ENCODE measurements around the gene FILIP1L. TPM values are rescaled to one million over a fixed set of nuclear protein-coding genes. Genes with fewer than 3 reads are reported as not detected.

FILIP1L gene
- total RNA-seq, 1 donor from 2014 or later: 19.1 TPM

GRCh38 chr3:100024520-100025303 lies 89.6 kb downstream of the FILIP1L start:
- DNase-seq (ENCODE audit: low spot score): no peak
- H3K4me3 Mint-ChIP-seq (ENCODE audit: unreplicated experiment): no peak overlapping the region
- no peaks in the 10 kb centered on the region for H3K27me3 Mint-ChIP-seq (ENCODE audit: unreplicated experiment)
- H3K9me3 Mint-ChIP-seq (ENCODE audit: unreplicated experiment): no peaks in the 10 kb centered on the region
- H3K4me1 Mint-ChIP-seq (ENCODE audit: unreplicated experiment): no peaks in the 10 kb centered on the region
- no peak overlapping the region for H3K27ac Mint-ChIP-seq (ENCODE audit: unreplicated experiment)
- no peaks in the 10 kb centered on the region for H3K36me3 Mint-ChIP-seq (ENCODE audit: low read depth, unreplicated experiment)
- TF ChIP-seq, protein P1, sequence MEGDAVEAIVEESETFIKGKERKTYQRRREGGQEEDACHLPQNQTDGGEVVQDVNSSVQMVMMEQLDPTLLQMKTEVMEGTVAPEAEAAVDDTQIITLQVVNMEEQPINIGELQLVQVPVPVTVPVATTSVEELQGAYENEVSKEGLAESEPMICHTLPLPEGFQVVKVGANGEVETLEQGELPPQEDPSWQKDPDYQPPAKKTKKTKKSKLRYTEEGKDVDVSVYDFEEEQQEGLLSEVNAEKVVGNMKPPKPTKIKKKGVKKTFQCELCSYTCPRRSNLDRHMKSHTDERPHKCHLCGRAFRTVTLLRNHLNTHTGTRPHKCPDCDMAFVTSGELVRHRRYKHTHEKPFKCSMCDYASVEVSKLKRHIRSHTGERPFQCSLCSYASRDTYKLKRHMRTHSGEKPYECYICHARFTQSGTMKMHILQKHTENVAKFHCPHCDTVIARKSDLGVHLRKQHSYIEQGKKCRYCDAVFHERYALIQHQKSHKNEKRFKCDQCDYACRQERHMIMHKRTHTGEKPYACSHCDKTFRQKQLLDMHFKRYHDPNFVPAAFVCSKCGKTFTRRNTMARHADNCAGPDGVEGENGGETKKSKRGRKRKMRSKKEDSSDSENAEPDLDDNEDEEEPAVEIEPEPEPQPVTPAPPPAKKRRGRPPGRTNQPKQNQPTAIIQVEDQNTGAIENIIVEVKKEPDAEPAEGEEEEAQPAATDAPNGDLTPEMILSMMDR (IDR thresholded peaks at IDR 0.05; ENCODE audit: unreplicated experiment): no peak

DNA sequence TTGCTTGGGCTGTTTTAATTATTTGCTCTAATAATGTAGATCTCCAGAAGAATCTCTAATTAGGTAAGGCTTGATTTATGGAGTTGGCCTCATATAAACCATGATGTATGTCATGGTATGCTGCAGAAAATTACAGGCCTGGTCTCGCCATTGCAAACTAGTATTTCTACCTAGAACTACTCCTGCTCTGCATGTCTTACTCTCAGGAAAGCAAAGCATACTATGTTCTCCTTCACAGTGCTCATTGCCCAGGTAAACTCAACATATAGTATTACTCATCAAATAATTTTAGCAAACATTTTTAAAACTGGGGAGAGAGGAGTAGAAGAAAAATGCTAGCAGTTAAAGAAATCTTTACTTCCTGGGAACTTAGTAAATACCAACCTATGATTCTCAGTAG lies 90.7 kb downstream of the FILIP1L start:
- no peak overlapping the region for H3K4me3 Mint-ChIP-seq (ENCODE audit: unreplicated experiment)
- H3K27me3 Mint-ChIP-seq (ENCODE audit: unreplicated experiment): no peaks in the 10 kb centered on the region
- H3K4me1 Mint-ChIP-seq (ENCODE audit: unreplicated experiment): no peaks in the 10 kb centered on the region
- no peaks in the 10 kb centered on the region for H3K9me3 Mint-ChIP-seq (ENCODE audit: unreplicated experiment)
- TF ChIP-seq, protein P1 (IDR thresholded peaks at IDR 0.05; ENCODE audit: unreplicated experiment): no peak
- H3K36me3 Mint-ChIP-seq (ENCODE audit: low read depth, unreplicated experiment): no peaks in the 10 kb centered on the region
- DNase-seq (ENCODE audit: low spot score): no peak
- no peak overlapping the region for H3K27ac Mint-ChIP-seq (ENCODE audit: unreplicated experiment)

DNA sequence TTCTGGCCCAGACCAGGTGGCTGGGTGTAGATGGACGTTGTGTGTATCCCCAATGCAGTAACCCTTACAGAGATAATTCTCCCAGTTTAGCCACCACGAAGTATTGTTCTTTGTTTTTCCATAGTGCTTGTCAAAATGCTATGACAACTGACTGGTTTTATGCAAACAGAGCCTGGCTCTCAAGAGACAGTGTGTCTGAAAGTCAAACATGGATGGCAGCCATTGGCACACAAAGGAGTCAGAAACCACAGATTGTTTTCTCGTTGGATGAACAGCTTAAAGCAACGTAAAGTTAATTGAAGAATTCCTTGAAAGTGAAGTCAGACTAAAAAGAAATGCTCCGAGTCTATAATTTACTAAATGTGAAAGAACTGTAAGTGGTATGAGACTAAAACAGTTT lies 91.2 kb downstream of the FILIP1L start:
- TF ChIP-seq, protein P1 (IDR thresholded peaks at IDR 0.05; ENCODE audit: unreplicated experiment): no peak
- H3K4me1 Mint-ChIP-seq (ENCODE audit: unreplicated experiment): no peaks in the 10 kb centered on the region
- H3K27ac Mint-ChIP-seq (ENCODE audit: unreplicated experiment): no peak overlapping the region
- H3K36me3 Mint-ChIP-seq (ENCODE audit: low read depth, unreplicated experiment): no peaks in the 10 kb centered on the region
- no peaks in the 10 kb centered on the region for H3K27me3 Mint-ChIP-seq (ENCODE audit: unreplicated experiment)
- no peaks in the 10 kb centered on the region for H3K9me3 Mint-ChIP-seq (ENCODE audit: unreplicated experiment)
- H3K4me3 Mint-ChIP-seq (ENCODE audit: unreplicated experiment): no peak overlapping the region
- no peak for DNase-seq (ENCODE audit: low spot score)

GRCh38 chr3:100022506-100022905 lies 91.8 kb downstream of the FILIP1L start:
- Mint-ChIP-seq H3K27ac (ENCODE audit: unreplicated experiment) (no peak overlapping the region), H3K27me3 (ENCODE audit: unreplicated experiment) (no peaks in the 10 kb centered on the region), H3K9me3 (ENCODE audit: unreplicated experiment) (no peaks in the 10 kb centered on the region), H3K4me3 (ENCODE audit: unreplicated experiment) (no peak overlapping the region), H3K4me1 (ENCODE audit: unreplicated experiment) (no peaks in the 10 kb centered on the region), H3K36me3 (ENCODE audit: low read depth, unreplicated experiment) (no peaks in the 10 kb centered on the region)
- no peak for DNase-seq (ENCODE audit: low spot score)
- TF ChIP-seq, protein P1 (IDR thresholded peaks at IDR 0.05; ENCODE audit: unreplicated experiment): no peak

DNA sequence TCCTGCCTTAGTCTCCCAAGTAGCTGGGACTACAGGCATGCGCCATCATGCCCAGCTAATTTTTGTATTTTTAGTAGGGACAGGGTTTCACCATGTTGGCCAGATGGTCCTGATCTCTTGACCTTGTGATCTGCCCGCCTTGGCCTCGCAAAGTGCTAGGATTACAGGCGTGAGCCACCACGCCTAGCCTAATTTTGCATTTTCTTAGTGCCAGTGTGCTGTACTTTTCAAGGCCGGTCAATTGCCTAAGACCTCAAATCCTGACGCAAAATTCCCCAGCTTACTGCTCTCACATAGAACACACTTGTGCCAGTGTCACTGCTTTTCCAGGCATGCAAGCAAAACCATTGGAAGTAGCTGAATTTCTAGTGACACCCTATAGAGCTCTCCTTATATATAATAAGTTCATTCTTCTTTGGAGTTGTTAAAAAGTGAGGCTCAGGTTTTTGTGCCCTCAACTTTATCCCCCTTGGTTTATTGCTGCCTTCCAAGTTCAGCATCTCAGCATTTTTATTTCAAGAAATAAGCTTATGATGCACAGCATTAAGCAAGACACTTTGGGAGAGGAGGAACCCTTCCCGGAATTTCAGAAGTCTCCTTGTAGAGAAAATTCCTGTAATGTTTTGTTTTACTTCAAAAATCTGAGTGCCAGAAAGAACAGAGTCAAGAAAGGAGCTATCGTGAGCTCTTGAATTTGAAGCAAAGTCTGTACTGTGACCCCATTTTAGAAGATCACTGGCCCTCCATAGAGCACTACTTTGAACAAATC lies 93.2 kb downstream of the FILIP1L start:
- Mint-ChIP-seq H3K27me3 (ENCODE audit: unreplicated experiment) (no peaks in the 10 kb centered on the region), H3K36me3 (ENCODE audit: low read depth, unreplicated experiment) (no peaks in the 10 kb centered on the region), H3K4me1 (ENCODE audit: unreplicated experiment) (no peaks in the 10 kb centered on the region), H3K27ac (ENCODE audit: unreplicated experiment) (no peak overlapping the region), H3K4me3 (ENCODE audit: unreplicated experiment) (no peak overlapping the region), H3K9me3 (ENCODE audit: unreplicated experiment) (no peaks in the 10 kb centered on the region)
- DNase-seq (ENCODE audit: low spot score): no peak
- TF ChIP-seq, protein P1 (IDR thresholded peaks at IDR 0.05; ENCODE audit: unreplicated experiment): no peak

Data from endothelial cell (in vitro differentiated cells).